Chondrocyte (in vitro differentiated cells): ENCODE measurements around the gene SBK1. TPM values are rescaled to one million over a fixed set of nuclear protein-coding genes. Genes with fewer than 3 reads are reported as not detected.
"Not testable (repeated sequence)": the region's sequence is repeated elsewhere in the genome, so short reads cannot be mapped to it uniquely, and the experiment has no call there.

ENCODE experiments used
- DNase-seq: peaks from one replicate; pipeline ENCODE4 v3.0.0; 2021; ENCODE audit warnings: mixed read lengths, low spot score
- H3K27ac Mint-ChIP-seq: one replicate; pipeline ENCODE4 v1.8.0; 2021; ENCODE audit warnings: mild to moderate bottlenecking, moderate library complexity, mixed read lengths; ENCODE audit not compliant: unreplicated experiment
- H3K27me3 Mint-ChIP-seq: 2 replicates; pipeline ENCODE4 v1.8.0; 2021; ENCODE audit warnings: low read depth, mixed read lengths
- H3K36me3 Mint-ChIP-seq: 2 replicates; pipeline ENCODE4 v1.8.0; 2021; ENCODE audit warnings: low read depth, mixed read lengths
- H3K4me1 Mint-ChIP-seq: 2 replicates; pipeline ENCODE4 v1.8.0; 2021; ENCODE audit warnings: low read depth, mild to moderate bottlenecking, mixed read lengths
- H3K4me3 Mint-ChIP-seq: one replicate; pipeline ENCODE4 v1.8.0; 2021; ENCODE audit warnings: mild to moderate bottlenecking, moderate library complexity, mixed read lengths; ENCODE audit not compliant: unreplicated experiment
- H3K9me3 Mint-ChIP-seq: 2 replicates; pipeline ENCODE4 v1.8.0; 2021; ENCODE audit warnings: low read depth, mixed read lengths
- CTCF ChIP-seq: fragments of 200-600 bp; sonication (generic); IDR thresholded peaks from 2 replicates; pipeline ENCODE4 v1.5.0; 2021; ENCODE audit warnings: antibody characterized with exemption, mild to moderate bottlenecking, moderate library complexity
- long read RNA-seq: library from polyadenylated mRNA; stranded (forward); transcript quantifications from one replicate; pipeline ENCODE4 v2.0.0, GENCODE V29; 2021
- total RNA-seq: library from RNA; stranded (reverse); gene quantifications from 3 replicates; pipeline ENCODE4 v1.2.1, GENCODE V29; 2021

SBK1 gene
- 1.5 to 2.8 TPM (median 1.7 TPM) in 3 replicates for total RNA-seq
- long read RNA-seq, full-length matches to known transcripts = 3 of 5 reads
- long read RNA-seq, partial matches to known transcripts = 0 of 5 reads
- long read RNA-seq, other reads (novel, unspliced or antisense) = 2 of 5 reads

GRCh38 chr16:28291651-28292626, at the start of gene SBK1:
Gene SBK1 (plus strand): TSS chr16:28292525. CDS start chr16:28317392, 24,867 bp downstream.
- Mint-ChIP-seq H3K9me3 (no peaks in the 10 kb centered on the region), H3K36me3 (no peaks in the 10 kb centered on the region), H3K27me3 (peaks cover 3% of the 10 kb centered on the region), H3K27ac (no peak within 1 kb of the TSS), H3K4me1 (peaks cover 8% of the 10 kb centered on the region), H3K4me3 (peak within 1 kb of the TSS; percentile 68)
- no peak for TF ChIP-seq CTCF
- DNase-seq = no peak

- not testable (repeated sequence) for H3K36me3 Mint-ChIP-seq, H3K27ac Mint-ChIP-seq, H3K4me1 Mint-ChIP-seq, DNase-seq, H3K4me3 Mint-ChIP-seq, H3K9me3 Mint-ChIP-seq
- H3K27me3 Mint-ChIP-seq = peaks cover 12% of the 10 kb centered on the region
Measured at GRCh38 chr16:28249483-28249882, 42.8 kb upstream of the SBK1 start.

- no peak for TF ChIP-seq CTCF
- Mint-ChIP-seq H3K36me3 (no peaks in the 10 kb centered on the region), H3K4me1 (no peaks in the 10 kb centered on the region), H3K9me3 (peaks cover 7% of the 10 kb centered on the region), H3K27ac (no peak overlapping the region), H3K4me3 (no peak overlapping the region), H3K27me3 (peaks cover 12% of the 10 kb centered on the region)
- no peak for DNase-seq
Measured at GRCh38 chr16:28250999-28251398, 41.3 kb upstream of the SBK1 start.

DNA sequence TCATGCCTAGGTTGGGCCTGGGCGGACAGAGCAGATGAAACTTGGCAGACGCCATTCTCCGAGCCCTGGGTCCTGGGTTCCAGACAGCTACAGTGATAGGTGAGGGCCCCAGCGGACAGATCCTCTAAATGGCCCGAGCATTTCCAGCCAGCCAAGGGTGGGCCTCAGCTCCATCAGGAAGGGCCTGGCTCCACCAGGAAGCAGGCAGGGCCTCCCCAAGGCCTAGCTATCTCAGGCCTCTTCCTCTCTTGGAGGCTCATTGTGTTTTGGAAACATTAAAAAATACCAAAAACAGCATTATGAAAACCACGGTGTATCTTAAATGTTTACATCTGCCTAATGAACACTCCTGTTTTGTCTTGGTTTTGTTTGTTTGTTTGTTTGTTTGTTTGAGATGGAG, 38.2 kb upstream of the SBK1 start:
- TF ChIP-seq CTCF = no peak
- Mint-ChIP-seq H3K27me3 (peaks cover 12% of the 10 kb centered on the region), H3K36me3 (no peaks in the 10 kb centered on the region)

GRCh38 chr16:28255838-28256237, 36.5 kb upstream of the SBK1 start:
- H3K36me3 Mint-ChIP-seq = no peaks in the 10 kb centered on the region
- DNase-seq = no peak
- H3K4me3 Mint-ChIP-seq = no peak overlapping the region
- H3K27me3 Mint-ChIP-seq = peaks cover 16% of the 10 kb centered on the region
- H3K4me1 Mint-ChIP-seq = peaks cover 10% of the 10 kb centered on the region
- H3K27ac Mint-ChIP-seq = no peak overlapping the region
- TF ChIP-seq CTCF = no peak
- H3K9me3 Mint-ChIP-seq = peaks cover 7% of the 10 kb centered on the region

More for the DNA sequence above, 38.2 kb upstream of the SBK1 start:
- Mint-ChIP-seq H3K9me3 (peaks cover 7% of the 10 kb centered on the region), H3K4me1 (peaks cover 4% of the 10 kb centered on the region), H3K27ac (no peak overlapping the region), H3K4me3 (no peak overlapping the region)
- no peak for DNase-seq
